MM.1S (cell line): Measurements from ENCODE around the gene SCYGR2.

Experiments
- CTCF ChIP-seq: fragments of 300-600 bp; sonication (generic); IDR thresholded peaks from 2 replicates; pipeline ENCODE4 v1.5.1; 2016; ENCODE audit warnings: antibody characterized with exemption, low read length, mixed read lengths
- EZH2 ChIP-seq: fragments of 300-600 bp; sonication (generic); optimal IDR thresholded peaks from 2 replicates; pipeline ENCODE3; 2017; ENCODE audit warnings: low read depth, mild to moderate bottlenecking, antibody characterized with exemption, low read length, mixed read lengths

GRCh38 chr2:227616631-227617030 is 17.9 kb downstream of the SCYGR2 start:
- TF ChIP-seq CTCF (no peak), EZH2 (no peak)
